GM12878 (cell line): ENCODE data around the gene TSHZ2. TPM values are rescaled to one million over a fixed set of nuclear protein-coding genes. Genes with fewer than 3 reads are reported as not detected.

Experiments used
- ATAC-seq: fragments of 200-7000 bp; cut with Tn5 transposase; 3 replicates; pipeline ENCODE4 v1.9.1; 2020; ENCODE audit warnings: mild to moderate bottlenecking, moderate library complexity
- BruUV-seq: library from RNA; stranded (reverse); fragments of 400-500 nt; replicated peaks from 2 replicates; lab custom pipeline; 2021; lab: Mats Ljungman, UMichigan
- CTCF ChIA-PET: fragments of 300-600 bp; sonication (Branson Sonifier 250); formaldehyde crosslinking; extraction: SDS; loops from one replicate; lab custom pipeline; 2021; ENCODE audit warnings: inconsistent platforms; lab: Yijun Ruan, JAX
- POLR2A ChIA-PET: fragments of 350-600 bp; formaldehyde crosslinking; extraction: SDS; loops from one replicate; lab custom pipeline; 2021; ENCODE audit warnings: inconsistent platforms; lab: Charles Lee
- RAD21 ChIA-PET: fragments of 300-600 bp; sonication (Branson Sonifier 250); formaldehyde crosslinking; loops from one replicate; lab custom pipeline; 2023; ENCODE audit warnings: antibody characterized with exemption; ENCODE audit not compliant: unreplicated experiment; lab: Charles Lee
- SMC1A ChIA-PET: fragments of 300-600 bp; sonication (Branson Sonifier 250); formaldehyde crosslinking; loops from one replicate; lab custom pipeline; 2023; ENCODE audit not compliant: unreplicated experiment, uncharacterized antibody; lab: Charles Lee
- DNase-seq: peaks from one replicate; pipeline ENCODE4 v3.0.0-alpha.2; 2011; ENCODE audit warnings: low read depth, low spot score
- FAIRE-seq: peaks from 3 replicates; lab custom pipeline; 2011; peaks lifted over from hg19 to GRCh38; lab: Jason Lieb, UNC
- H2AFZ ChIP-seq: 2 replicates; pipeline ENCODE4 v1.6.0; 2011; ENCODE audit warnings: low read depth, low read length, control low read depth; ENCODE audit not compliant: control insufficient read depth
- H3K27ac ChIP-seq: 2 replicates; pipeline ENCODE4 v1.5.1; 2011; ENCODE audit warnings: control low read depth; ENCODE audit not compliant: control insufficient read depth, insufficient read depth
- H3K27me3 ChIP-seq, 2 experiments: replicated peaks in 1 of 2; 2 replicates each; pipeline versions ENCODE4 v1.6.0 to v1.6.1; 2011; ENCODE audit warnings: low read length in 1 of 2; ENCODE audit not compliant: control insufficient read depth in 2 of 2, insufficient read depth in 2 of 2
- H3K36me3 ChIP-seq, 2 experiments: 2 replicates each; pipeline ENCODE4 v1.5.1; 2011; ENCODE audit warnings: low read length in 1 of 2; ENCODE audit not compliant: control insufficient read depth in 2 of 2, insufficient read depth in 2 of 2
- H3K4me1 ChIP-seq: 2 replicates; pipeline ENCODE4 v1.6.1; 2011; ENCODE audit warnings: mild to moderate bottlenecking, low read length, moderate library complexity, mixed read lengths; ENCODE audit not compliant: control insufficient read depth, insufficient read depth
- H3K4me2 ChIP-seq: 2 replicates; pipeline ENCODE4 v1.6.0; 2011; ENCODE audit warnings: control low read depth; ENCODE audit not compliant: control insufficient read depth, insufficient read depth
- H3K4me3 ChIP-seq: fragments of 200-600 bp; sonication (generic); 2 replicates; pipeline ENCODE4 v1.5.1; 2016
- H3K79me2 ChIP-seq: 2 replicates; pipeline ENCODE4 v1.6.0; 2011; ENCODE audit warnings: low read length; ENCODE audit not compliant: control insufficient read depth, insufficient read depth
- H3K9ac ChIP-seq: 2 replicates; pipeline ENCODE4 v1.8.0; 2011; ENCODE audit warnings: low read length, control low read depth, mixed read lengths; ENCODE audit not compliant: control insufficient read depth, insufficient read depth
- H3K9me3 ChIP-seq: replicated peaks from 3 replicates; pipeline ENCODE4 v1.5.1; 2011; ENCODE audit warnings: mild to moderate bottlenecking, low read length; ENCODE audit not compliant: control insufficient read depth, insufficient read depth
- H4K20me1 ChIP-seq: 2 replicates; pipeline ENCODE4 v1.6.0; 2011; ENCODE audit not compliant: control insufficient read depth, insufficient read depth
- CHD1 ChIP-seq: IDR thresholded peaks from 2 replicates; pipeline ENCODE4 v1.6.1; 2012; ENCODE audit warnings: low read depth, low read length, improper control_type of control experiment
- CUX1 ChIP-seq: IDR thresholded peaks from 2 replicates; pipeline ENCODE4 v1.6.1; 2012; ENCODE audit warnings: improper control_type of control experiment, low read depth, low read length; ENCODE audit not compliant: insufficient replicate concordance
- NR2C2 ChIP-seq: IDR thresholded peaks from 2 replicates; pipeline ENCODE4 v1.6.1; 2011; ENCODE audit warnings: borderline replicate concordance, low read depth; ENCODE audit not compliant: control insufficient read depth, insufficient read length
- PAX5 ChIP-seq: IDR thresholded peaks from 2 replicates; pipeline ENCODE4 v1.6.1; 2011; ENCODE audit warnings: low read depth, low read length, borderline replicate concordance
- RELA ChIP-seq: fragments of 450-650 bp; IDR thresholded peaks from 2 replicates; pipeline ENCODE4 v1.8.0; 2014; ENCODE audit warnings: borderline replicate concordance; ENCODE audit not compliant: partially characterized antibody
- SMC3 ChIP-seq: IDR thresholded peaks from 2 replicates; pipeline ENCODE4 v1.6.1; 2011; ENCODE audit warnings: low read length, improper control_type of control experiment, borderline replicate concordance
- SREBF2 ChIP-seq: IDR thresholded peaks from 2 replicates; pipeline ENCODE4 v1.6.1; 2012; ENCODE audit warnings: mild to moderate bottlenecking, low read length
- STAT1 ChIP-seq: fragments of 450-650 bp; conservative IDR thresholded peaks from 2 replicates; pipeline ENCODE4 v1.6.1; 2014; ENCODE audit warnings: antibody characterized with exemption, mild to moderate bottlenecking
- TBL1XR1 ChIP-seq: IDR thresholded peaks from 2 replicates; pipeline ENCODE4 v1.6.1; 2012; ENCODE audit warnings: low read depth, low read length, improper control_type of control experiment
- YBX1 ChIP-seq: fragments of 450-650 bp; IDR thresholded peaks from 2 replicates; pipeline ENCODE4 v1.6.1; 2016; ENCODE audit warnings: antibody characterized with exemption
- ZBTB4 ChIP-seq: fragments of 450-650 bp; formaldehyde crosslinking; IDR thresholded peaks from 2 replicates; pipeline ENCODE4 v1.4.0; 2022; ENCODE audit warnings: mild to moderate bottlenecking, moderate library complexity
- ZNF274 ChIP-seq: IDR thresholded peaks from one replicate; pipeline ENCODE4 v1.8.0; 2011; ENCODE audit not compliant: insufficient read length, insufficient read depth
- ZNF592 ChIP-seq: fragments of 450-650 bp; IDR thresholded peaks from 2 replicates; pipeline ENCODE4 v1.6.1; 2017; ENCODE audit warnings: mild to moderate bottlenecking, moderate library complexity
- WGBS: methylation state at CpG from one replicate; pipeline ENCODE4 v1.1.6; 2016; ENCODE audit warnings: low lambda C conversion rate; ENCODE audit not compliant: insufficient replicate concordance, insufficient coverage; ENCODE audit errors: missing lambda C conversion rate; 5-methylcytosine and 5-hydroxymethylcytosine counted together
- in situ Hi-C: fragments of 300-500 bp; cut with MboI; formaldehyde crosslinking; loops from 9 replicates; pipeline ENCODE4 v1.14.3; 2018; ENCODE audit warnings: mixed read lengths
- intact Hi-C: fragments of 100-400 bp; cut with micrococcal nuclease; formaldehyde crosslinking; loops from one replicate; pipeline ENCODE4 v1.14.2; 2022; ENCODE audit not compliant: unreplicated experiment
- polyA plus RNA-seq, 11 experiments: library from polyadenylated mRNA; depleted of rRNA in 4 of 11; unstranded in 6 of 11; stranded (reverse) in 5 of 11; fragments of >200 nt; fragmentation: Nextera tagmentation in 4 of 11; fragmentation: Illumina TruSeq in 1 of 11; extraction: Ambion mirVana in 4 of 11; extraction: Trizol in 1 of 11; gene quantifications; 1 replicate in 1 of 11; 2 replicates in 10 of 11; pipeline versions ENCODE4 v1.2.1 to v1.2.3, GENCODE V29; 2011 to 2016; ENCODE audit warnings: inconsistent platforms in 2 of 11, missing spikeins in 2 of 11, low read depth in 1 of 11
- total RNA-seq, 4 experiments: library from RNA; depleted of rRNA in 3 of 4; stranded (reverse); fragments of >200 nt in 3 of 4; fragmentation: Illumina TruSeq in 1 of 4; extraction: Trizol in 1 of 4; gene quantifications; 2 replicates each; pipeline versions ENCODE4 v1.2.1 to v1.2.3, GENCODE V29; 2013 to 2021

The TSHZ2 gene
- total and polyA plus RNA-seq, 10 of the 15 experiments (the other 5 are each of a cell fraction or from before 2014, with no cell fraction given), result 0.01 to 0.86 (median 0.13) TPM; not detected in 2

- ChIA-PET SMC1A (no interaction called here), CTCF (no interaction called here), RAD21 (no interaction called here), POLR2A (no interaction called here)
- WGBS, result 35% methylated on average over 3 of the region's 3 CpGs
- no peak overlapping the region for H3K9ac ChIP-seq
- H2AFZ ChIP-seq, result no peak overlapping the region
- in situ Hi-C loops (no loop called here), intact Hi-C loops (no loop called here)
- no peak overlapping the region for H3K4me2 ChIP-seq
- no peaks in the 10 kb centered on the region for H4K20me1 ChIP-seq
- H3K27ac ChIP-seq, result no peak overlapping the region
- H3K27me3 ChIP-seq, result no peaks in the 10 kb centered on the region
- no peaks in the 10 kb centered on the region for H3K9me3 ChIP-seq
- H3K4me3 ChIP-seq, result no peak overlapping the region
- no peaks in the 10 kb centered on the region for H3K79me2 ChIP-seq
- ATAC-seq, result no peak
- BruUV-seq, result no TSS peak
- no peaks in the 10 kb centered on the region for H3K4me1 ChIP-seq
- FAIRE-seq, result no peak
- no peaks in the 10 kb centered on the region for H3K36me3 ChIP-seq
- DNase-seq, result no peak
- TF ChIP-seq PAX5, result no peak
- no peak for TF ChIP-seq SREBF2
- no peak for TF ChIP-seq ZNF592
- TF ChIP-seq STAT1, result no peak
- no peak for TF ChIP-seq ZBTB4
- no peak for TF ChIP-seq RELA
- no peak for TF ChIP-seq NR2C2
- no peak for TF ChIP-seq CHD1
- TF ChIP-seq YBX1, result no peak
- TF ChIP-seq SMC3, result no peak
- TF ChIP-seq CUX1, result no peak
- TF ChIP-seq ZNF274, result no peak
- no peak for TF ChIP-seq TBL1XR1
Measured at GRCh38 chr20:53320701-53321100, 348.5 kb downstream of the TSHZ2 start.
